SH-SY5Y (cell line): Measurements from ENCODE around the gene LIN37.

Source experiments
- GATA2 ChIP-seq: IDR thresholded peaks from 2 replicates; pipeline ENCODE4 v1.6.1; 2011; ENCODE audit warnings: mild to moderate bottlenecking, low read depth, low read length
- GATA3 ChIP-seq: IDR thresholded peaks from 2 replicates; pipeline ENCODE4 v1.6.1; 2011; ENCODE audit warnings: low read depth, mild to moderate bottlenecking, low read length, moderate library complexity

- TF ChIP-seq GATA2 (no peak), GATA3 (no peak)
Measured at GRCh38 chr19:35777961-35778360, 29.6 kb downstream of the LIN37 start.
